ENCODE measurements around the gene ACTG2.
A peak's percentile ranks its signal among the peaks of the same experiment; 100 is the strongest.
"Not testable (repeated sequence)": the region's sequence is repeated elsewhere in the genome, so short reads cannot be mapped to it uniquely, and the experiment has no call there.

ACTG2 gene

GRCh38 chr2:73892631-73893329, at the start of gene ACTG2:
Gene ACTG2 (plus strand): TSS chr2:73893008. CDS start chr2:73901312, 8,304 bp downstream.
- DNase-seq (ENCODE audit: low read depth in 2 of 2): no peak

GRCh38 chr2:73844087-73844486, 48.7 kb upstream of the ACTG2 start:
- no peak for DNase-seq (ENCODE audit: low read depth in 2 of 2)

GRCh38 chr2:73850009-73850408, 42.8 kb upstream of the ACTG2 start:
- no peak for DNase-seq (ENCODE audit: low read depth in 2 of 2)

GRCh38 chr2:73851274-73851673, 41.5 kb upstream of the ACTG2 start:
- DNase-seq (ENCODE audit: low read depth in 2 of 2): no peak

GRCh38 chr2:73852020-73852419, 40.8 kb upstream of the ACTG2 start:
- peak in 1 of 2 experiments; percentile 29 for DNase-seq (ENCODE audit: low read depth in 2 of 2)

- no peak for DNase-seq (ENCODE audit: low read depth in 2 of 2)
Observed at GRCh38 chr2:73855526-73855925, 37.3 kb upstream of the ACTG2 start.

GRCh38 chr2:73856214-73856613, 36.6 kb upstream of the ACTG2 start:
- DNase-seq (ENCODE audit: low read depth in 2 of 2): peak; percentile 84 to 89

- DNase-seq (ENCODE audit: low read depth in 2 of 2): peak; percentile 57 to 58
Observed at GRCh38 chr2:73859721-73860586, 32.9 kb upstream of the ACTG2 start.

GRCh38 chr2:73862987-73863386, 29.8 kb upstream of the ACTG2 start:
- DNase-seq (ENCODE audit: low read depth in 2 of 2): no peak

- DNase-seq (ENCODE audit: low read depth in 2 of 2): no peak
Observed at GRCh38 chr2:73868204-73868978, 24.4 kb upstream of the ACTG2 start.

GRCh38 chr2:73870084-73870483, 22.7 kb upstream of the ACTG2 start:
- peak; percentile 45 to 63 for DNase-seq (ENCODE audit: low read depth in 2 of 2)

- DNase-seq (ENCODE audit: low read depth in 2 of 2): no peak
Observed at GRCh38 chr2:73877071-73877802, 15.6 kb upstream of the ACTG2 start.

GRCh38 chr2:73877984-73878383, 14.8 kb upstream of the ACTG2 start:
- not testable (repeated sequence) for DNase-seq (ENCODE audit: low read depth in 2 of 2)

GRCh38 chr2:73885406-73885805, 7.4 kb upstream of the ACTG2 start:
- DNase-seq (ENCODE audit: low read depth in 2 of 2): no peak

- no peak for DNase-seq (ENCODE audit: low read depth in 2 of 2)
Observed at GRCh38 chr2:73886357-73886756, 6.5 kb upstream of the ACTG2 start.

- DNase-seq (ENCODE audit: low read depth in 2 of 2): not testable (repeated sequence)
Observed at GRCh38 chr2:73887596-73888353, 5.0 kb upstream of the ACTG2 start.

- no peak for DNase-seq (ENCODE audit: low read depth in 2 of 2)
Observed at GRCh38 chr2:73888388-73888787, 4.4 kb upstream of the ACTG2 start.

- DNase-seq (ENCODE audit: low read depth in 2 of 2): no peak
Observed at GRCh38 chr2:73889206-73889605, 3.6 kb upstream of the ACTG2 start.

- no peak for DNase-seq (ENCODE audit: low read depth in 2 of 2)
Observed at GRCh38 chr2:73890301-73891092, 2.3 kb upstream of the ACTG2 start.
